NCI-H774 (cell line): Measurements from ENCODE around the gene GNGT2.
A peak's percentile ranks its signal among the peaks of the same experiment; 100 is the strongest.

Experiments
- DNase-seq: peaks from one replicate; lab custom pipeline; 2025; lab: John Stamatoyannopoulos, UW

The GNGT2 gene

DNA sequence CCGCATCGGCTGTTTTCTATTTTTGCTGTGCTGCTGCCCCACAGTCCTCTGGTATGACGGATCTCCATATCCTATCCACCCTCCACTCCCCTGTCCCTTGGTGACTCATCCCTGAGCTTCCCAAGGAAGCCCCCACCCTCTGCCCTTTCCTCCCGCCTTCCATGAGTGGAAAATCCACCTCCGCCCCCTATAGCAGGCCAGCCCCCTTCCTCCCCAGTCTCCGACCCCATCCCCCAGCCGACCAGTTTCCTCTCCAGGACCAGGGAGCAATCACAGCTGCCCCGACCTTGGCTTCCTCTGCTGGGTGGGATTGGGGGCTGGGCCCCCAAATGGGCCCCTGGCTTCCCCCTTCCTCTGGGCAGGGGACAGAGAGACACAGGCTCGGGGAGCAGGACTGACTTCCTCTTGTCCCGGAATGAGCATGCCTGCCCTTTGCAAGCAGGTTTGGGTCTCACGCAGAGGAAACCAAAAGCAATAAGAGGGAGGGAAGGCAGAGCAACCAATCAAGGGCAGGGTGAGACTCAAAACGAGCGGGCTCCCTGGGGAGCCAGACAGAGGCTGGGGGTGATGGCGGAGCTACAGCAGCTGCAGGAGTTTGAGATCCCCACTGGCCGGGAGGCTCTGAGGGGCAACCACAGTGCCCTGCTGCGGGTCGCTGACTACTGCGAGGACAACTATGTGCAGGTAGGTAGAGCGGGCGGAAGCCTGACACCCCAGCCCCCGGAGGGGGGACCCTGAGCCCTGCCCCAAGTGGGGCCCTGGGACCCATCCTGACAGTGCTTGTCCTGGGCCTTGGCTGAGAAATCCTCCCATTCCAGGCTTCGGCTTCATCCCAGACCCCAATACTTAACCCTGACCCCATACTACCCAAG lies at the start of gene GNGT2, which contains the start of gene ABI3:
Gene GNGT2, minus strand, starts transcription at position 417 of the 872 bp plus-strand sequence. CDS start 3,152 bp downstream, outside the sequence.
Gene ABI3, plus strand, starts transcription at position 550 of the 872 bp plus-strand sequence. Its CDS starts 18 bp downstream, at position 568.
- DNase-seq, result no peak

DNA sequence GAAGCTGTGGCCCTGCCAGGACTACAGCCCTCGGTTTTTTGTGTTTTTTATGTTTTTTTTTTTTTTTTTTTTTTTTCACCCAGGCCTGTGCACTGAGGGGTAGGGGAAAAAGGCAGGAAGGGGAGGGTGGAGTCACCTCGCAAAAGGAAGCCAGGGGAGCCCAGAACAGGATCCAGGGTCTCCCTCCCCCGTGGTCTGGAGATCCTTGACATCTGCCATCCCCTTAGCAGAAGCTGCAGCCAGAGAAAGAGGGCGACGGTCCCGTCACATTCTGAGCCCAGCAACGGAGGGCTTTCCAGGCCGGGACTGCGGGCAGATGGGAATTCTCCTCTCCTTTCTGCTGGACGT lies 49.3 kb upstream of the GNGT2 start:
- DNase-seq, result no peak

DNA sequence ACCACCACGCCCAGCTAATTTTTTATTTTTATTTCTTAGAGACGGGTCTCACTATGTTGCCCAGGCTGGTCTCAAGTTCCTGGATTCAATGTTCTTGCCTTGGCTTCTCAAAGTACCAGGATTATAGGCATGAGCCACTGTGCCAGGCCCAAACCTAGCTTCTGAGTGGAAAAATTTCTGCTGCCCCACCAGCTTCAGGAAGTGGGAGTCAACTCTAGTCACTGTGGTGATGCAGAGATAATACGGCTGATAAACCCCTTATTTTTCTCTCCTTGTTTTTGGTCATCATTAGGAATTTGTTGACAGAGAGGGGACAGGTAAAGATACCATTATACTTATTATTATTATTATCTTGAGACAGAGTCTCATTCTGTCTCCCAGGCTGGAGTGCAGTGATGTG lies 48.0 kb upstream of the GNGT2 start:
- DNase-seq, result no peak

DNA sequence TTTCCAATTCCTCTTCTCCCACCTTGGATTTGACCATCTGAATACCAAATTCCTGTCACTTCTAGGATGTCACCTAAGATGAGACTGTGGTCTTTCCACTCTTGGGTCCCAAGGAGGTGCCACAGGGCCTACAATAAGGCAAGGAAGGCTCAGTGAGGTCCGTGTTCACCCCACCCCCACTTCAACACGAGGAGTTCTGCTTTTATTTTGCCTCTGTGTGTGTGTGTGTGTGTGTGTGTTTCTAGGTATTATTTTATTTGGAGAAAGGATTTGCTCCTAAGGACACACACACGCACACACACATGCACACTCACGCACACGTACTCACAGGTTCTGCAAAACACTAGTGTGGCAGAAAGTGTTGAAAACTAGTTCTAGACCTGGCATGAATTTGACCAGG lies 44.8 kb upstream of the GNGT2 start:
- DNase-seq, result no peak

DNA sequence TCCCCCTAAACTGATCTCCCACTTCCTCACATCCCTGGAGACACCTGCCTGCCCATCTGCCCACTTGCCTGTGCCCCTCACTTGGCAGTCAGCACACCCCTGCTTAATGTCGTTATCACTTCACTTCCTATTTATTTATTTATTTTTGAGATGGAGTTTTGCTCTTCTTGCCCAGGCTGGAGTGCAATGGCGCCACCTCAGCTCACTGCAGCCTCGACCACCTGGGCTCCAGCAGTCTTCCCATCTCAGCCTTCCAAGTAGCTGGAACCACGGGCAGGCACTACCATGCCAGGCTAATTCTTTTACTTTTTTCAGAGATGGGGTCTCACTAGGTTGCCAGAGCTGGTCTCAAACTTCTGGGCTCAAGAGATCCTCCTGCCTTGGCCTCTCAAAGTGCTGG lies 43.7 kb upstream of the GNGT2 start:
- no peak for DNase-seq

DNA sequence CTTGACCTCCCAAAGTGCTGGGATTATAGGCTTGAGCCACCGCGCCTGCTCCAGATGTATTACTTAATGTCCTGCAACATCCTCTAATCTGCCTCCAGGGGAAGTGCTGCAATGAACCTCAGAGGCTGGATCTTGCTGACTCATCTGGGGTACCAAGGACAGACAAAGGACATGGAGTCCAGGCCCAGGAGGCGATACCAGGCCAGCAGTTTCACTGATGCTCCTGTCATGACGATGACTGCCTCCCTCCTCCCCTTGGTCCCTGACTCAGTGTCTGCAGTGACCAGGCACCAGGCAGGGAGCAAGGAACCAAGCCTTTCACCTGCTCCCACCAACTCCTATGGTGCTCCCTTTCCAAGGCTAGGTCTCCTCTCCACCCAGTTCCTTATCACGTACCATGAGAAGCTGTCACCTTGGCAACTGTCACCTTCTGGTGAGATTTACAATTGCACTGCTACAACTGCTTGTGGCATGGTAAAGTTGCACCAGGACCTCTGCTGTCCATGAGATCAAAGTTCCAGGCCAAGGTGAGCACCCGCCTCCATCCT lies 41.8 kb upstream of the GNGT2 start:
- no peak for DNase-seq

DNA sequence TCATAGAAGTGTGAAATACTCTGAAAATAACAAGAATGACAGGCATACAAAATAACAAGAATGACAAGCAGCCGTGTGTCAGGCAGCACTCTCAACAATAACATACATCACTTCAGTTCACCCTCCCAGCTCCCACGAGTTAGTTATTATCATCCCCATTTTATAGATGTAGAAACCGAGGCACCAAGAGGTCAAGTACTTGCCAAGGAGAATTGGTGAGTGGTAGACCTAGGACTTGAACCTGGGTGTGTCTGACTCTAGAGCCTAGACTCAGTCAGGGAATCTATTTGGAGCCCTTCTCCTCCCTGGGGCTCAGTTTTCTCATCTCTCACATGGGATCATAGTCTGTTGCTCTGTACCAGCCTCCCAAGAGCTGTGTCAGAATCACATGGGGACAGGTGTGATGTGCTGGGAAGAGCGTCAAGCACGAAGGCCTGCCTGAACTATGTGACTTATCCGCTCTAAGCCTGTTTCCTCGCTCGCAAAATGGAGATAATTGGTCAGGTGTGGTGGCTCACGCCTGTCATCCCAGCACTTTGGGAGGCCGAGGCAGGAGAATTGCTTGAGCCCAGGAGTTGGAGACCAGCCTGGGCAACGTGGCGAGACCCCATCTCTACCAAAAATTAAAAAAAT lies 39.6 kb upstream of the GNGT2 start:
- DNase-seq, result no peak

DNA sequence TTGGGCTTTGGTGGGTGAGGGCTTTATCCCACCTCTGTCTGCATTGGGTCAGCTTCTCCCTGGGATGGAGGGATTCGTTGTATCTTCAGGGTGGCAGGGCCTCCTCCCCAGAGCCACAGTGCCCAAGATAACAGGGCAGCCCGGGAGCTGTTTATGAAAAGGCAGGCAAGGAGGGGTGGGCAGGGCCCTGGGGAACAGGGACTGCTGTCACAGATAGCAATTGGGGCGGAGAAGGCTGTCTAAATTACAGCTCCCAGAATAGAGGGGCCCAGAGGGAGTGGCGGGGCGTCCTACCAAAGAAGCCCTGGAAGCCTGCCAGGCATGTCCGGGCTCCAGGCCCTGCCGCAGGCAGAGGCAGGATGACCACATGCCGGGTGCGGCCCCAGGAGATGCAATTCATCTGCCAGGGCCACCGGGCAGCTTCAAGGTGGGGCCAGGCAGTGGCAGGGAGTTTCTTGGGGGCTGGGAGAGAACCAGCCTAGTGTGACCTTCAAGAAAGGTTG lies 39.0 kb upstream of the GNGT2 start:
- DNase-seq, result no peak

DNA sequence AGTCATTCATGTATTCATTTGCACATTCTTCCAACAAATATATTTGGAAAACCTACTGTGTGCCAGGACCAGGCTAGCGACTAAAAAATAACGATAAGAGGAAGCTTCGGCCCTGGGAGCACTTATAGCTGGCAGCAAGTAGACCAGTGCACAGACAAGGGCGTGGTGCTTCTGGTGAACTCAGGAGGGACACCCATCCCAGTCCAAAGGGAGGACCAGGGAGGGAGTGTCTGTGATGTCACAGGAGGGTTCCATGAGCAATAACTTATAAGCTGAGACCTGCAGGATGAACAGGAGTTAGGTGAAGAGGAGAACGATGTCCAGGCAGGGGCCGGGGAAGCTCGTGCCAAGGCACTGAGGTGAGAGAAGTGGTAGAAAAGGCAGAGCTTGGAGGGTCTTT lies 37.6 kb upstream of the GNGT2 start:
- DNase-seq, result no peak

DNA sequence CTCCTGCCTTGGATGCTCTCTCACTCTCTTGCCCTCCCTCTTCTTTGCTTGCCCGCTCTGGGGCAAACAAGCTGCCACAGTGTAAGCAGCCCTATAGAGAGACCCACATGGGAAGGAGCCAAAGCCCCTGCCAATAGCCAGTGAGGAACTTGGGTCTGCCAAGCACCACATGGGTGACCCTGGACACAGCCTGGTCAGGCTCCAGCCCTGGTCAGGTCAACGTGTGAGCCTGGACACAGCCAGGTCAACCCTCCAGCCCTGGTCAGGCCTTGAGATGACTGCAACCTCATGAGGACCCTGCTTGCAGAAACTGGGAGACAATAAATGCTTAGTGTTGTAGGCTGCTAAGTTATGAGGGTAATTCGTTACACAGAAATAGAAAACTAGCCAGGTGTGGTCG lies 34.5 kb upstream of the GNGT2 start:
- no peak for DNase-seq

DNA sequence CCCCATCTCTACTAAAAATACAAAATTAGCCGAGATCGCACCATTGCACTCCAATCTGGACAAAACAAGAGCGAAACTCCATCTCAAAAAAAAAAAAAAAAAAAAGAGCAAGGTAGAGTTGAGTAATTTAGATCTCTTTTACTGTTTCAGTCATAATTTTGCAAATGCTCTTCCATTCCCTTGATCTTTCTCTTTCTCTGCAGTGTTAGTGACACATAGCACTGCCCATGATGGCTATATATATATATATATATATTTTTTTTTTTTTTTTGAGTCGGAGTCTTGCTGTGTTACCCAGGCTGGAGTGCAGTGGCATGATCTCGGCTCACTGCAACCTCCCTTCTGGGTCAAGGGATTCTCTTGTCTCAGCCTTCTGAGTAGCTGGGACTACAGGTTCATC lies 32.4 kb upstream of the GNGT2 start:
- DNase-seq, result no peak

DNA sequence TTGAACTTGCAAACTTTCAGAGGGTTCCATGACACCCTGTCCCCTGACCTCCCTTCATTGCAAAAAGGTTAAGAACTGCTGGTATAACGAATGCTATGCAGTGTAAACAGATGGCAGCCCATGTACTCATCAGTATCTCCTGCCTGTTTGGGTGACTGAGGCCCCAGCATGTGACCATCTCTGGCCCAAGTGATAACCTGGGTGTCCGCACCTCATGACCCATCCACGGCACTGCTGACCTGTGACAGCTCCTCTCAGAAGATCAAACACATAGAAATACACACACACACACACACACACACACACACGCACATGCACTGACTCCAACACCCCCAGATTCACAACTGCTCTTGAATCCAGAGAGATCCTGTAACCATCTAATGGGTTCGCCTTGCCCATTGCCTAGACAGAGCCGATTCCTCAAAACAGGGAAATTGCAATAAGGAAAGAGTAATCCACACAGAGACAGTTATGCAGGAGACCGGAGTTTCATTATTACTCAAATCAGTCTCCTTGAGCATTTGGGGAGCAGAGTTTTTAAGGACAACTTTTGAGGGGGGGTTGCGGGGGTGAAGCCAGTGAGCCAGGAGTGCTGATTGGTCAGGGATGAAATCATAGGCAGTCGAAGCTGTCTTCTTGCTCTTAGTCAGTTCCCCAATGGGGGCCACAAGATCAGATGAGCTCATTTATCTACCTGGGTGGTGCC lies 31.5 kb upstream of the GNGT2 start:
- no peak for DNase-seq

DNA sequence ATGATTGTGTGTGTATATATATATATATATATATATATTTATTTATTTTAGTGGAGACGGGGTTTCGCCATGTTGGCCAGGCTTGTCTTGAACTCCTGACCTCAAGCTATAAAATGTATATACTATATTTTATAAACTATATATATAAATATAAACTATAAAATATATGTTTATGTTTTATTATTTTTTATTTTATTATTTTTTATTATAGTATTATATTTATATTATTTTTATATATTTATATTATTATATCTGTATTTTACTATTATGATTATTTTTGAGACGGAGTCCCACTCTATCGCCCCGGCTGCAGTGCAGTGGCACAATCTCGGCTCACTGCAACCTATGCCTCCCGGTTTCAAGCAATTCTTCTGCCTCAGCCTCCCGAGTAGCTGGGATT lies 30.7 kb upstream of the GNGT2 start:
- DNase-seq, result no peak

DNA sequence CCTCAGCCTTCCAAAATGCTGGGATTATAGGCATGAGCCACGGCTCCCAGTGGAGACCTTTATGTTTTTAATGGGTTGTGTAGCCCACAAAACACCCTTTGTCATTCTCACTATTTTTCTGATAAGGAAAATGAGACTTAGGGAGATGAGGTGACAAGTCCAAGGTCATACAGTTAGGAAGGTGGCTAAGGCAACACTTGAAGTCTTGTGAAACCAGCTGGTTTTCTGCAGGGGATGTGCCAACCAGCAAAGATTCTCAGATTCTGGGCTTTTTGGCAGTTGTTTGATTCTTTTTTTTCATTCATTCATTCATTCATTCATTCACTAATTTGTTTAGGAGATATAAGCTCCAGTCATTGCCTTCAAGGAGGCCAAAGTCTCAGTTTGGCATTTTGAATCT lies 30.2 kb upstream of the GNGT2 start:
- no peak for DNase-seq

DNA sequence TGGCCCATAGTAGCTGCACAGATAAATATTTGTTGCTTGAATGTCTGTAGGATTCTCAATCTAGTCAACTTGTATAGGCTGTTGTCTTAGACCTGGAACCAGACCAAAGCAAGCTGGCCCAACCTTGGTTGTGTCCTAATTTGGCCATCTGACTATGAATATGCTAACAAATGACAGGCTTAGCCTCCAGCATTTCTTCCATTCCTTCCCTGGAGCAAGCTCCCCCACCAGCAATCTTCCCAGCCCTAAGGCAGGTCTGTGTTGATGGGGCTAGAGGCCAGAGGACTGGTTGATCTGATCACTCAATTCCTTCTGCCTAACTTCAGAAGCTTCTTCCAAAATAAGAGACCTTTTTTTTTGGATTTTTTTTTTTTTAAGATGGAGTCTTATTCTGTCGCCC lies 29.6 kb upstream of the GNGT2 start:
- no peak for DNase-seq

DNA sequence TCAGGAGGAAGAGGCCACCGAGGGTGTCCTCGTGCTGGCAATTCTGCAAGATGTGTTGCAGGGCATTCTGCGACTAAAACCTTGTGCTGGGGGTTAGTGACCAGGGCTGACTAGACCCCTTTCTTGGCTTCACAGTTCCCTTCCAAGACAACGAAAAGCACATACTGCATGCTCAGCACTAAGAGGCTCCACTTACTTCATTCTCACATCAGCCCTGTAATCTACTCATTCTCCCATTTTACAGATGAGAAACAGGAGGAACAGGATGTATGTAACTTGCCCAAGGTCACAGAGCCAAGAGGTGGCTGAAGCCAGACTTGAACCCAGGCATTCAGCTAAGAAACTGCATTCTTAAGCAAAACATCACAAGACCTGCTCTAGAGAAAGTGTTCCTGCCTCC lies 25.5 kb upstream of the GNGT2 start:
- DNase-seq, result no peak

DNA sequence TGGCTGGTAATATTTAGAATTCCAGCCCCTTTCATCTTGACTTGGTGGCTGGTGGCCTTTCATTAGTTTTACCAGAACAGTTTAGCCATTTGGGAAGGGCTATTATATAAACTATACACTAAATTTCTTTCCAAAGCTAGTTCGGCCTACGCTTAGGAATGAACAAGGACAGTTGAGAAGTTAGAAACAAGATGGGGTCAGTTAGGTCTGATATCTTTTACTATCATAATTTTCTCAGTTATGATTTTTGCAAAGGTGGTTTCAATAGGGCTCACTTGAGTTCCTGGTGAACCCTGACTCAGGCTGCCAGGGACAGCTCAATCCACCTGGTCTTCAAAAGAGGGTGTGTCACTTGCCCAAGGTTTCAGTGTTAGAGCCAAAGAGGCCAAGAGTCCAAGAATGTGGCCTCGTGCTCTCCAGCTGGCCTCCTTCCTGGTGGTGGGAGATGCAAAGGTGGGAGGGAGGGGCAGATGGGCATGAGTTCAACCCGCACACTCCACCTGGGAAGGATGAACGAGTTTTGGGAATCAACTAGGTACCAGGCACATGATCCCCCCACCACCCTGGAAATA lies 24.2 kb upstream of the GNGT2 start:
- DNase-seq, result no peak

DNA sequence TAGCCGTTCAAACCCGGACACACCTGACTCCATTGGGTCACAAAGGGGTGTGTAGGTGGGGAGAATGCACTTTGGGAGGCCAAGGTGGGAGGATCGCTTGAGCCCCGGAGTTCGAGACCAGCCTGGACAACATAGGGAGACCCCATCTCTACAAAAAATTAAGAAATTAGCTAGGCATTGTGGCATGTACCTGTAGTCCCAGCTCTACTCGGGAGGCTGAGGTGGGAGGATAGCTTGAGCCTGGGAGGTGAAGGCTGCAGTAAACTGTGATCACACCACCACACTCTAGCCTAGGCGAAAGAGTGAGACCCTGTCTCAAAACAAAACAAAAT lies 21.2 kb upstream of the GNGT2 start:
- DNase-seq, result no peak

DNA sequence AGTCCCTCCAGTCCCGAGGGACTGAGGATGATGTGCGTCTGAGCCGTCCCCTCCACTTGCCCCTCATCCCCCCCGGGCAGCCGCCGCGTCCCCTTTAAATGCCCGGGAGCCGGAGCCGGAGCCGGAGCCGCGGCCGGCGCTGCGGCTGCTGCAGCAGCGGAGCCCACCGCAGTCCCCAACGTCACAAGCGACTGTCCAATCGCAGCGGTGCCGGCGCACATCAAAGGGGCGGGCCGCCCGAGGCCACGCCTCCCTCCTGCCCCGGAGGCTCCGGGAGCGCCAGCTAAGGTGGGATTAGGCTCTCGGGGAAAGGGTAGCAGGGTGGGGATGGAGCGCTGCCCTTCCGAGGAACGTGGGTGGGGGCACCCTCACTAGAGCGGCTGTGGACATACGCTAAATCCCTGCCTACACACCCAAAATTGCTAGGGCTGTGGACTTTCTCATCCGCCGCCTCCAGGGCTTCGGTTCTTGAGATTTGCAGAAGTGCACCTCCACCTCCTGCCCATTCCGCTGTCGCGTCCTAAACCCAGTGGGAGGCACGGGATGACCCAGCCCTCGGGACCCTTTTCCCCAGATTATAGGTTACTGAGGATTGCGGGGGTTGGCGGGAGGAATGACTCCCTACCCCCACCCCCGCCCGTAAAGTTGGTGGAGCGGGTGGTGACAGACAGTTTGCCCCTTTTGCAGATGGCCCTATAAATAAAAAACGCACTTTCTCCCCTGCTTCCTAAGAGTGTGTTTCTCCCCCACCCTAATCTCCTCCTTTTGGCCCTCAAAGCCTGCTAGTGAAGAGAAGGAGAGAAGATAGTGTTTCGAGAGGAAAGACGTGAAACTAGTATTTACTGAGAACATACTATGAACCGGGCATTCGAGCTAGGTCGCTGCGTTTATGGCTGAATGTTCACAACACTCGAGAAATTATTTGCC lies 20.5 kb upstream of the GNGT2 start, which contains the start of gene PHOSPHO1:
Gene PHOSPHO1, minus strand, starts transcription at position 152 of the 927 bp plus-strand sequence. CDS start 4,096 bp downstream, outside the sequence.
- DNase-seq, result peak; percentile 80

DNA sequence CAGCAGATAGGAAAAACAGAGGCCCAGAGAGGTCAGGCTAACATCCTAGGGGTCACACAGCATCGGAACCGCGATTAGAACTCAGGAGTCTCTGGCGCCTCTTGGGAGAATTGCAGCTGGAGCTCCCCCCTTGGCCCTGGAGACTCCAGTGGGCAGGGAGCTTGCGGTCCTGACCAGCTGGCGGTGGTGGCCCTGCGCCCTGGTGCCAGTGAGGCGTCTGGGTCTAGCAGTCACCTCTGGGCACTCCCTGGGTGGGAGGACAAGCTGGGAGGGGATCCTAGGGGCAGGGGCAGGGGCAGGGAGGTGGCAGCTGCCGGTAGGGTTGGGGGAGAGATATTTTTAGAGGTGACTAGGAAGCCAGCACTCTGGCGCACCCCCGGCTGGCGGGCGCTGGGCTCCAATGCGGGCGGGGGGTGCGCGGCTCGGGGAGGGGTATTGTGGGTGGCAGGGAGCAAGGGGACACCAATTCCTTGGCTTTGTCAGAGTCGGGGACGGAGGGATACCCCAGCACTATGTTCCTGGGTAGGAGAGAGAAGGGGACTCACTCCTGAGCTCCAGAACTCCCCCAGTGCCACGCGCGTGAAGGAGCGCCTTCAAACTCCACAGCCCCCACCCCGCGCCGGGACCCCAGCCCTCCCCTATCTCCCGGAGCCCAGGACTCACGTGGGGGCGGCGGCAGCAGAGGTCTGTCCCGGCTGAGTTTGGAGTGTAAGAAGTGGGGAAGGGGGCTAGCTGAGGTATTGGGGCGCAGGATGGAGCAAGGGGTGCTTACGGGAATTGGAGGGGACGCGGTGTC lies 19.6 kb upstream of the GNGT2 start:
- no peak for DNase-seq
